Thymus (tissue), 11 donors: ENCODE measurements around the gene ANKFY1. TPM values are rescaled to one million over a fixed set of nuclear protein-coding genes. Genes with fewer than 3 reads are reported as not detected.
"Not testable (repeated sequence)": the region's sequence is repeated elsewhere in the genome, so short reads cannot be mapped to it uniquely, and the experiment has no call there.

ENCODE experiments used
- DNase-seq, 9 donors: peaks; one replicate each; pipeline ENCODE4 v3.0.0-alpha.2; 2013; ENCODE audit warnings: low spot score in 9 of 9, low read depth in 6 of 9, missing footprints in 1 of 9
- H3K27ac ChIP-seq, 2 donors: one replicate each; pipeline ENCODE4 v1.5.1; 2013; ENCODE audit warnings: control low read depth in 1 of 2, low read depth in 1 of 2, low read length in 1 of 2, mild to moderate bottlenecking in 1 of 2, moderate library complexity in 1 of 2
- H3K27me3 ChIP-seq, 2 donors: one replicate each; pipeline ENCODE4 v1.5.1; 2013; ENCODE audit warnings: low read length in 1 of 2; ENCODE audit not compliant: control insufficient read depth in 2 of 2, insufficient read depth in 1 of 2
- H3K36me3 ChIP-seq, 2 donors: one replicate each; pipeline ENCODE4 v1.5.1; 2013; ENCODE audit warnings: low read length in 1 of 2, mild to moderate bottlenecking in 1 of 2, moderate library complexity in 1 of 2; ENCODE audit not compliant: control insufficient read depth in 2 of 2, insufficient read depth in 2 of 2
- H3K4me1 ChIP-seq, 2 donors: one replicate each; pipeline ENCODE4 v1.5.1; 2013; ENCODE audit warnings: low read length in 2 of 2; ENCODE audit not compliant: control insufficient read depth in 2 of 2, insufficient read depth in 2 of 2
- H3K4me3 ChIP-seq, 2 donors: one replicate each; pipeline ENCODE4 v1.5.1; 2013; ENCODE audit warnings: low read length in 2 of 2, control low read depth in 1 of 2, mild to moderate bottlenecking in 1 of 2
- H3K9me3 ChIP-seq, 2 donors: one replicate each; pipeline ENCODE4 v1.5.1; 2013; ENCODE audit warnings: low read length in 1 of 2, mild to moderate bottlenecking in 1 of 2; ENCODE audit not compliant: control insufficient read depth in 2 of 2, insufficient read depth in 1 of 2
- WGBS: extraction: QIAGEN DNeasy Blood & Tissue Kit; methylation state at CpG from one replicate; pipeline ENCODE4 v1.1.7; 2013; 5-methylcytosine and 5-hydroxymethylcytosine counted together
- polyA plus RNA-seq: library from polyadenylated mRNA; stranded (reverse); fragments of 200-250 nt; gene quantifications from one replicate; pipeline ENCODE4 v1.2.3, GENCODE V29; 2013
- total RNA-seq: library from RNA; stranded (reverse); fragments of 120-200 nt; gene quantifications from one replicate; pipeline ENCODE4 v1.2.4, GENCODE V29; 2013
- donor health status: healthy.

ANKFY1 gene
- total and polyA plus RNA-seq, 2 donors = 14.6 to 15.7 TPM

DNA sequence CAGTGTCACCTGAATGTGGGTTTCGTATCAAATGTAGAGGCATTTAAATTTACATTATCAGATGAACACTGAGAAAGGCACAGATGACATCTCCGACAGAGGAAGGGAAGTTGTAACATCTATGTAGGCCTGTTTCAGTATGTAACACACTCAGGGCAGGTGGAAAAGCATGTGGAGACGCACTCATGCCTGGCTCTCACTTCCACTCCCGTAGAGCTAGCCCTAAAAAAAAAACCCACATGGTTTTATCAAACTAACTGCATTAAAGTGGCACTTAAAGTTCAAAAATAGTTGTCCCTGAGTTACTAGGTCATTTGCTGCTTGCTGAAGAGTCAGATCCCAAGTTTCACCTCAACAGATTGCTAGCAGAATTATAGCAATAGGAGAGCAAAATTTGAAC lies 6.1 kb upstream of the ANKFY1 start:
- H3K27me3 ChIP-seq = no peaks in the 10 kb centered on the region
- 98% methylated on average over 4 of the region's 4 CpGs for WGBS
- peaks cover 6 to 38% of the 10 kb centered on the region in 2 donors for H3K36me3 ChIP-seq
- H3K4me1 ChIP-seq = no peaks in the 10 kb centered on the region
- DNase-seq = no peak
- no peaks in the 10 kb centered on the region for H3K9me3 ChIP-seq
- H3K27ac ChIP-seq = no peak overlapping the region
- H3K4me3 ChIP-seq = no peak overlapping the region

DNA sequence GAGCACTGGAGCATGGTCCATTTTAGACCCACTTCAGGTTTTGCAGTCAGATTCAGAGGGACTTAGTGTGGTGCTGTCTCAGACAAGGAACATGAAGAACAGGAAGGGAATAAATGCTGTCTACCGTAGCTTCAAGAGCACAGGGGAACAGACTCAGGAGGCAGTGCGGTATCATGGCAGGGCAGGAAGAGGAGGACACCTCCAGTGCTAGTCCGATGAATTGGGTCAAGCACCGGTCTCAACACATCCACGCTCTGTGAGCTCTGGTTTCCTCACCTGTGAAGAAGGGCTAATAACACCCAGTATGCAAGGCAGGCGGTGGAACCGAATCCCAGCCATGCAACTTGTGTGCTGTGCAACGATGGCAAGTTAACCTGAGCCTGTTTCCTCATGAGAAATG lies 3.6 kb upstream of the ANKFY1 start:
- Histone ChIP-seq H3K27ac (no peak overlapping the region), H3K27me3 (no peaks in the 10 kb centered on the region), H3K4me3 (no peak overlapping the region), H3K9me3 (no peaks in the 10 kb centered on the region), H3K4me1 (peaks cover 13 to 16% of the 10 kb centered on the region in 2 donors), H3K36me3 (peaks cover 3 to 35% of the 10 kb centered on the region in 2 donors)
- no peak for DNase-seq
- 92% methylated on average over 8 of the region's 8 CpGs for WGBS

DNA sequence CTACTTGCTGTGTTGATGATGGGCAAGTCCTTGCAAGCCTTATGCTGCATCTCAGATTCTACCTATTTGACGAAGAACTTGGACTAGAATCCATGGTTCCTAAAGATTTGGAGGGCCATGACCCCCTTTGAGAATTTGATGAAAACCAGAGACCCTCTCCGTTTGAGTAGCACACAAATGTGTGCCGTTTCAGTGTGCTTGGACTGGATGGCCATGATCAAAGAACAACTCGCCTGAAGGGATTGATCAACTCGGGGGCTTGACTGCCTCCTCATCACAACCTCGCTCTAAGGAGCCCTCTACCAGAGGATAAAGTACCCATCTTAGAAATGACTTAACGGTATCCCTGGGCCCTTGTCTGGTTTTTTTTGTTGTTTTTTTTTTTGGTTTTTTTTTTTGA lies 2.8 kb upstream of the ANKFY1 start:
- Histone ChIP-seq H3K36me3 (peaks cover 9 to 31% of the 10 kb centered on the region in 2 donors), H3K9me3 (no peaks in the 10 kb centered on the region), H3K27ac (no peak overlapping the region), H3K4me3 (no peak overlapping the region), H3K4me1 (peaks cover 13 to 23% of the 10 kb centered on the region in 2 donors), H3K27me3 (no peaks in the 10 kb centered on the region)
- WGBS = 85% methylated on average over 7 of the region's 7 CpGs
- DNase-seq = no peak

DNA sequence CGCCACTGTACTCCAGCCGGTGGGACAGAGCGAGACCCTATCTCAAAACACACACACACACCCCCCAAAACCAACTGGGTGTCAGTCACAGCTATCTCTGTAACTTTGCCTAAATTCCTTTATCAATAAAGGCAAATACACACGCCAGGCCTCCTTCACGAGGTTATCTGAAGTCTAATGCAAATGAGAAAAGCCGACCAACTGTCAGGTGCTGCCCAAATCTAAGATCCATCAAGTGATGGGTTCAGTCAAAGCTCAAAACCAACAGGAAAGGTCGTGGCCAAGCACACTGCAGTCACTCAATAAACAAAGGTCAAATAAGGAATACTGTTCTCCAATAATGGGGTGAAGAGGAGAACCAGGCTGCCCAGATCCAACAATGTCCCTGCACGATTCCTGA lies 1.1 kb downstream of the ANKFY1 start:
- WGBS = 70% methylated on average over 8 of the region's 8 CpGs
- no peaks in the 10 kb centered on the region for H3K27me3 ChIP-seq
- H3K4me3 ChIP-seq = peak overlapping the region; percentile 92 to 99
- H3K36me3 ChIP-seq = peaks cover 16 to 17% of the 10 kb centered on the region in 2 donors
- H3K9me3 ChIP-seq = peaks cover 2 to 15% of the 10 kb centered on the region in 2 donors
- H3K4me1 ChIP-seq = peaks cover 13 to 23% of the 10 kb centered on the region in 2 donors
- no peak for DNase-seq
- H3K27ac ChIP-seq = peak overlapping the region in 1 of 2 donors; percentile 25

DNA sequence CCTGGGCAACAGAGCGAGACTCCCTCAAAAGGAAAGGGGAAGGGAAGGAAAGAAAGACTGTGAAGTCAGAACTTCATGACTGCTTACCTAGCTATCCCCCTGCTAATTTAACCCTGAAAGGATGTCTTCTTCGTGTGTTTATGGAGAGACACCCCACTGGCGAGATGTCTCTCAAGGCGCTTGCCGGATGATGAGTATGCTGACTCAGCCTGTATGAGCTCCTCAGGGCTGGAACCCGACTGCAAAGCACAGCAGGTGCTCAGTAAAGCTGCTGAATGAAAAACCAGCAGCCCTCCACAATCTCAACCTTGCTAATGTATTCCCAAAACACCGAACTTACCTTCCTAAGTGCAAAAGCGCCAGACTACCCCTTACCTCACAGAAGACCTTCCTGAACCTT lies 2.3 kb downstream of the ANKFY1 start:
- 98% methylated on average over 8 of the region's 8 CpGs for WGBS
- H3K4me3 ChIP-seq = no peak overlapping the region
- peaks cover 14 to 19% of the 10 kb centered on the region in 2 donors for H3K36me3 ChIP-seq
- no peak for DNase-seq
- H3K9me3 ChIP-seq = peaks cover 2 to 15% of the 10 kb centered on the region in 2 donors
- H3K27ac ChIP-seq = no peak overlapping the region
- H3K4me1 ChIP-seq = peaks cover 13 to 23% of the 10 kb centered on the region in 2 donors
- H3K27me3 ChIP-seq = no peaks in the 10 kb centered on the region

DNA sequence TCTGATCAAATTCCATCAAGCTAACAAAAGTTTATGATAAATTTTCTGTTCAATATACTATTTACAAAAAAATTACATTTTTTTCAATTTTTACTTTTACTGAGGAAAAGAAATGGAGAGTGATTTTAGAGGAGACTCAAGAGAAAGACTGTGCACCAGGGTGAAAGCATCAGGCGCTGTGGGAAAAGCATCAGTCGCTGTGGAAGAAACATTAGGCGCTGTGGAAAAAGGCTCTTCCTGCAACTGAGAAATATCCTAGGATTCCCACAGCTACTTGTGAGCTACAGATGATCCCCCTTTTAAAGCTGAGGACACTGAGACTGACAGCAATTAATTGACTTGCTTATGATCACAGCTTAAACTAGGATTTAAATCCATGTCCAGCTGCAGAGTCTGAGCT lies 4.9 kb downstream of the ANKFY1 start:
- DNase-seq = no peak
- no peaks in the 10 kb centered on the region for H3K27me3 ChIP-seq
- peaks cover 14 to 19% of the 10 kb centered on the region in 2 donors for H3K36me3 ChIP-seq
- H3K4me3 ChIP-seq = no peak overlapping the region
- H3K9me3 ChIP-seq = peaks cover 2 to 15% of the 10 kb centered on the region in 2 donors
- no peak overlapping the region for H3K27ac ChIP-seq
- 99% methylated on average over 3 of the region's 3 CpGs for WGBS
- H3K4me1 ChIP-seq = peaks cover 7 to 15% of the 10 kb centered on the region in 2 donors

DNA sequence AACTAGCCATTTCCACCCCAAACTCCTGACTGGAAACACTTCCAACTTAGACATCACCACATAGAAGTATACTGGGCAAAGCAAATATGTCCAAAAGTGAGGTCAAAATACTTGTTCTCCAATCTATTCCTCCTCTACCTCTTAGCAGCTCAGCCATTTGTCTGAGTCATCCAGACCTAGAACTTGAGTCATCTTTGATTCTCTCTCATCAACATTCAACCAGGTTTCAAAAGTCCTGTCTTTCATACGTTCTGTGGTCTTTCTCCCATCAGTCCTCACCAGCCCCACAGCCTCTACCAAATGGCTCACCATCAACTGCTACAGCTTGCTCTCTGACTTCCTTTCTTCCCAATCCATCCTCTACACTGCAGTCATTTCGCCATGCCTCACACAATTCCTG lies 6.8 kb downstream of the ANKFY1 start:
- H3K27ac ChIP-seq = no peak overlapping the region
- peaks cover 0 to 4% of the 10 kb centered on the region in 2 donors for H3K4me1 ChIP-seq
- peaks cover 2 to 15% of the 10 kb centered on the region in 2 donors for H3K9me3 ChIP-seq
- H3K4me3 ChIP-seq = no peak overlapping the region
- no peaks in the 10 kb centered on the region for H3K27me3 ChIP-seq
- DNase-seq = no peak
- 95% methylated on average over 2 of the region's 2 CpGs for WGBS
- peaks cover 17 to 18% of the 10 kb centered on the region in 2 donors for H3K36me3 ChIP-seq

DNA sequence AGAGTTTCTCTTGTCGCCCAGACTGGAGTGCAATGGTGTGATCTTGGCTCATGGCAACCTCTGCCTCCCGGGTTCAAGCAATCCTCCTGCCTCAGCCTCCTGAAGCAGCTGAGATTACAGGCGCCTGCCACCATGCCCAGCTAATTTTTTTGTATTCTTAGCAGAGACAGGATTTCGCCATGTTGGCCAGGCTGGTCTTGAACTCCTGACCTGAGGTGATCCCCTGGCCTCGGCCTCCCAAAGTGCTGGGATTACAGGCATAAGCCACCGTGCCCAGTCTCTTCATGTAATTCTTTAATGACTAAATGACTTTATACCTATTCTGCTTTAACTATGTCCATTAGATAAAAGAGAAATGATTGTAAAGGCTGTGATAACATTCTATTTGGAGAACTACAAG lies 8.5 kb downstream of the ANKFY1 start:
- not testable (repeated sequence) for H3K36me3 ChIP-seq, H3K4me3 ChIP-seq, H3K27me3 ChIP-seq, H3K4me1 ChIP-seq, H3K27ac ChIP-seq, DNase-seq
- peaks cover 2 to 13% of the 10 kb centered on the region in 2 donors for H3K9me3 ChIP-seq
- 98% methylated on average over 6 of the region's 6 CpGs for WGBS

DNA sequence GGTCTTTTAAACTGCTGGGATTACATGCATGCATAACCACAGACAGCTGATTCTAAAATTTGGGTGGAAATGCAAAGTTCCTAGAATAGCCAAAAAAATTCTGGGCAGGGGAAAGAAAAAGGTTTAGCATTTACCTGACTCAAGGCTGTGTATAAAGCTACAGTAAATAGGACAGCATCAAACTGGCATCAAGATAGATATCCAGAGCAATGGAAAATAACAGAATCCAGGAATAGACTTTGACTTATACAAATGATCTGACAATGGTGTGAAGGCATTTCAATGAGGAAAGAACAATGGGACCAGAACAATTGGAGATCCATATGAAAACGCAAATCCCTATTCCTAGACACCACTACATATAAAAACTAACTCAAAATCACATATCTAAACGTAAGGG lies 12.9 kb downstream of the ANKFY1 start:
- H3K9me3 ChIP-seq = no peaks in the 10 kb centered on the region
- peaks cover 7 to 20% of the 10 kb centered on the region in 2 donors for H3K36me3 ChIP-seq
- peaks cover 2 to 4% of the 10 kb centered on the region in 2 donors for H3K4me1 ChIP-seq
- 100% methylated on average over 2 of the region's 2 CpGs for WGBS
- no peaks in the 10 kb centered on the region for H3K27me3 ChIP-seq
- no peak overlapping the region for H3K27ac ChIP-seq
- H3K4me3 ChIP-seq = no peak overlapping the region
- no peak for DNase-seq
